ENCODE data around the gene CAP2. TPM values are rescaled to one million over a fixed set of nuclear protein-coding genes. Genes with fewer than 3 reads are reported as not detected.

CAP2 gene
- total and polyA plus RNA-seq, 2 experiments from 2014 or later, result 6.7 to 9.1 TPM

- Mint-ChIP-seq H3K27ac (no peak overlapping the region), H3K4me3 (no peak overlapping the region), H3K9me3 (no peaks in the 10 kb centered on the region), H3K36me3 (ENCODE audit: low read depth) (peaks cover 9% of the 10 kb centered on the region; the same call in 1 of the 3 replicates), H3K4me1 (peaks cover 4% of the 10 kb centered on the region; the same call in 2 of the 3 replicates), H3K27me3 (ENCODE audit: insufficient read depth, low read depth, poor library complexity) (no peaks in the 10 kb centered on the region)
- Histone ChIP-seq H3K27me3 (ENCODE audit: insufficient read depth) (no peaks in the 10 kb centered on the region), H3K9me2 (ENCODE audit: insufficient read depth) (no peaks in the 10 kb centered on the region), H2AFZ (no peak overlapping the region), H4K20me1 (replicated peaks; ENCODE audit: insufficient read depth) (no peaks in the 10 kb centered on the region; the same call in 1 of the 2 replicates), H3F3A (replicated peaks; ENCODE audit: low read depth) (no peaks in the 10 kb centered on the region), H3K4me3 (no peak overlapping the region), H3K4me2 (no peak overlapping the region), H3K27ac (ENCODE audit: low read depth) (no peak overlapping the region), H3K79me2 (replicated peaks; ENCODE audit: insufficient read depth) (no peaks in the 10 kb centered on the region), H3K36me3 (ENCODE audit: insufficient read depth) (no peaks in the 10 kb centered on the region), H3K4me1 (ENCODE audit: insufficient read depth) (no peaks in the 10 kb centered on the region)
- TF ChIP-seq ZNF462 (CRISPR knock-in tag; IDR thresholded peaks at IDR 0.05) (no peak), POLR2AphosphoS5 (IDR thresholded peaks at IDR 0.05; ENCODE audit: low read depth) (no peak), STAT1 (IDR thresholded peaks at IDR 0.05; ENCODE audit: unreplicated experiment) (no peak), ZNF114 (CRISPR knock-in tag; IDR thresholded peaks at IDR 0.05) (no peak), ZNF331 (CRISPR knock-in tag; IDR thresholded peaks at IDR 0.05; ENCODE audit: low read depth) (no peak), ETS1 (IDR thresholded peaks at IDR 0.05) (no peak), NANOG (IDR thresholded peaks at IDR 0.05; ENCODE audit: borderline replicate concordance) (no peak), JUNB (IDR thresholded peaks at IDR 0.05; ENCODE audit: unreplicated experiment) (no peak), REST (IDR thresholded peaks at IDR 0.05; ENCODE audit: unreplicated experiment) (no peak), EZH2phosphoT487 (IDR thresholded peaks at IDR 0.05; ENCODE audit: unreplicated experiment) (no peak)
- DNase-seq (ENCODE audit: low spot score) (no peak), ATAC-seq (no peak)
Observed at GRCh38 chr6:17427062-17427461, 33.7 kb downstream of the CAP2 start.

Data from GM23338 (cell line).